ENCODE measurements around the gene GTF3C2. TPM values are rescaled to one million over a fixed set of nuclear protein-coding genes. Genes with fewer than 3 reads are reported as not detected.
A peak's percentile ranks its signal among the peaks of the same experiment; 100 is the strongest.

The GTF3C2 gene
- polyA plus RNA-seq, 2 of the 4 experiments (the other 2 are of a cell fraction) = 75.4 to 101 TPM

DNA sequence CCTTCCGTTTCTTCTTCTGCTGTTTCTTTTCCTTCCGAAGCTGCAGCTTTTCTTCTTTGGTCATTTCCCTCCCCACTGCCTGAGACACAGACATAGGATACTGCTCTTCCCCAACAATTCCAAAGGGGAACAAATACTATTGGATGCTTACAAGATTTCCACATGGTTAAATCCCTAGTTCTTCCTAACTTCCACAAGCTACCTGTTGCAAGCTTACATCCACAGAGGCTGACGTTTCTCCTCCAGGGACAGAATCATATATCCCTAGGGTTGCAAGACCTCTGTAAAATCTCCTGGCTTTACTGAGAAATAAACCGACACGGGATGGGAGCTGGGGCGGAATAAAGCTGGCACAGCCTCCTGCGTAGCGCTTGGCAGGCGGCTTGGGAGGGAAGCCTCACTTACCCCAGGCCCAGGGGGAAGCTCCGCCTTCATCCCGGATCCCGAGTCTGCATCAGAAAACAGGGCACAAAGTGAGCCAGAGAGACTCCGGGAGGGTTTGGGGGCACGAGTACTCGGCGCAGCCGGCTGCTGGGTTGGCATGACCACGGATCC is 13.0 kb upstream of the GTF3C2 start:
- Histone ChIP-seq H3K4me1 (peaks cover 24% of the 10 kb centered on the region), H3K4me3 (peak overlapping the region; percentile 79), H3K4me2 (peak overlapping the region; percentile 94), H3K9me3 (no peaks in the 10 kb centered on the region), H3K27ac (peak overlapping the region; percentile 89 to 95)
- ChIA-PET POLR2A (interaction anchor here (1.1 to 5.0 kb wide), 7 partner anchors 11 to 59 kb away, joined by 3 to 26 read pairs (median 4); partner anchors contain the start of genes GTF3C2, MPV17, NRBP1 and PPM1G), CTCF (interaction anchor here (0.5 to 3.9 kb wide), 28 partner anchors 9 to 355 kb away, joined by 3 to 53 read pairs (median 4); partner anchors contain the start of genes GTF3C2, MPV17 and ZNF513)
- FAIRE-seq (no peak), DNase-seq (ENCODE audit: low read depth in 1 of 2, low spot score in 1 of 2) (peak in 1 of 2 experiments; percentile 91), ATAC-seq (peak; percentile 48 to 67)
- TF ChIP-seq, protein P1, sequence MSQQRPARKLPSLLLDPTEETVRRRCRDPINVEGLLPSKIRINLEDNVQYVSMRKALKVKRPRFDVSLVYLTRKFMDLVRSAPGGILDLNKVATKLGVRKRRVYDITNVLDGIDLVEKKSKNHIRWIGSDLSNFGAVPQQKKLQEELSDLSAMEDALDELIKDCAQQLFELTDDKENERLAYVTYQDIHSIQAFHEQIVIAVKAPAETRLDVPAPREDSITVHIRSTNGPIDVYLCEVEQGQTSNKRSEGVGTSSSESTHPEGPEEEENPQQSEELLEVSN (IDR thresholded peaks at IDR 0.05; ENCODE audit: borderline replicate concordance, low read depth) = 0 out of 2 replicates have a peak, but pooled peaks have one; percentile 7
- TF ChIP-seq TFCP2L1 (CRISPR knock-in tag; IDR thresholded peaks at IDR 0.05) = peak; percentile 78; the same call in 1 of the 2 replicates
- TF ChIP-seq MAFK (IDR thresholded peaks at IDR 0.05; ENCODE audit: partially characterized antibody) = no peak
- WGBS (ENCODE audit: missing lambda C conversion rate) = 13% methylated on average over 12 of the region's 18 CpGs

DNA sequence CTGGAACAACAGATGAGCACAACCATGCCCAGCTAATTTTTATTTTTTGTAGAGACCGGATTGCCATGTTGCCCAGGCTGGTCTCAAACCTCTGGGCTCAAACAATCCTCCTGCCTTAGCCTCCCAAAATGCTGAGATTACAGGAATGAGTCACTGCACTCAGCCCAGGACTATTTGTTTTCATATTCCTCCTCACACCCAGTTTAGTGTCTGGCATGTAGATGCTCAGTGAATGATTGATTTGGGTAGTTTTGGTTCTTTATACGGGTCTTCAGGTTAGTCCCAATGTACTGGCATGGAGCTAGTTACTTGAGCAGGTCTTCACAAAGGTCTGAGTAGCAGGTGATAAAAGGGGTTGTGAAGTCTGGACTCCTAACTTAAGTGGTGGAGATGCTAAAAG is 7.4 kb upstream of the GTF3C2 start:
- ATAC-seq = no peak
- POLR2A ChIA-PET = interaction anchor here (0.5 kb wide), 1 partner anchor 31 kb away, joined by 3 read pairs; no protein-coding TSS in a partner anchor
- CTCF ChIA-PET = interaction anchor here (3.3 kb wide), 1 partner anchor 43 kb away, joined by 13 read pairs; no protein-coding TSS in a partner anchor

DNA sequence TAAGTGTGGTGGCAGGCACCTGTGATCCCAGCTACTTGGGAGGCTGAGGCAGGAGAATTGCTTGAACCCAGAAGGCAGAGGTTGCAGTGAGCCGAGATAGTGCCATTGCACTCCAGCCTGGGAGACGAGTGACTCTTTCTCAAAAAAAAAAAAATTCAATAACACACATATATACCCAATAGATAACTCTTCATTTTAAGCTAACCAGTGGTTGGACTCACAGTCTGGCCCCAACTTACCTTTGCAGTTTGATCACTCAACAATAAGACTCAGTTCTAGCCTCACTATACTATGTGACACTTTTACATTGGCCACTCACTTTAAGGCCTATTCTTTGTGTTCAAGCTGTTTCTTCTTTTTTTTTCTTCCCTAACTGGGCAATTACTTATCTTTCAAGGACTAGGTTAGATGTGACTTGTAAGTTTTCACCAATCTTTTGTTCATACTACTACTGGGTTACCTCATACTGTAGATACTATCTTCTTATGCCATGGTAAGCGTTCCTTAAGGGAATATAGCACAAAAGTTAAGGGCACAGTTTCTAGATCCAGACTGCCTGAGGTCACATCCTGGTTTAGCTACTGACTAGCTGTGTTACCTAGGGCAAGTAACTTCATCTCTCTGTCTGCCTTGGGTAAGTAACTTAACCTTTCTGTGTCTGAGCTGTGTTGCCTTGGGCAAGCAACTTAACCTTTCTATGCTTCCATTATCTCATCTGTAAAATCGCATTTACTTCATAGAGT is 6.3 kb upstream of the GTF3C2 start:
- TF ChIP-seq JUN (IDR thresholded peaks at IDR 0.05) (0 out of 5 replicates have a peak, but pooled peaks of 1 of the 2 experiments have one; percentile 43), GATA3 (IDR thresholded peaks at IDR 0.05; ENCODE audit: borderline replicate concordance) (no peak)
- WGBS (ENCODE audit: missing lambda C conversion rate) = 86% methylated on average over 4 of the region's 4 CpGs
- CTCF ChIA-PET = interaction anchor here (0.8 to 3.3 kb wide), 4 partner anchors 11 to 266 kb away, joined by 3 to 13 read pairs (median 4); no protein-coding TSS in a partner anchor
- FAIRE-seq (no peak), DNase-seq (ENCODE audit: low read depth in 1 of 2, low spot score in 1 of 2) (no peak), ATAC-seq (no peak; a peak in 1 of 6 replicates)
- no peak overlapping the region for H3K27ac ChIP-seq
- no peaks in the 10 kb centered on the region for H3K9me3 ChIP-seq
- H3K4me2 ChIP-seq = no peak overlapping the region
- peaks cover 7% of the 10 kb centered on the region; the same call in 2 of the 3 replicates for H3K4me1 ChIP-seq
- POLR2A ChIA-PET = interaction anchor here (0.6 kb wide), 1 partner anchor 11 kb away, joined by 3 read pairs; no protein-coding TSS in a partner anchor
- H3K4me3 ChIP-seq = no peak overlapping the region

More for the DNA sequence above, 7.4 kb upstream of the GTF3C2 start:
- DNase-seq (ENCODE audit: low read depth in 1 of 2, low spot score in 1 of 2) (no peak), FAIRE-seq (no peak)
- Histone ChIP-seq H3K4me3 (no peak overlapping the region), H3K27ac (no peak overlapping the region), H3K4me1 (peaks cover 4% of the 10 kb centered on the region), H3K9me3 (no peaks in the 10 kb centered on the region), H3K4me2 (no peak overlapping the region)
- TF ChIP-seq POLR2A (IDR thresholded peaks at IDR 0.05; ENCODE audit: low read length) = no peak
- TF ChIP-seq, protein P2, sequence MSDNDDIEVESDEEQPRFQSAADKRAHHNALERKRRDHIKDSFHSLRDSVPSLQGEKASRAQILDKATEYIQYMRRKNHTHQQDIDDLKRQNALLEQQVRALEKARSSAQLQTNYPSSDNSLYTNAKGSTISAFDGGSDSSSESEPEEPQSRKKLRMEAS (IDR thresholded peaks at IDR 0.05) = no peak
- TF ChIP-seq ZSCAN20 (CRISPR knock-in tag; IDR thresholded peaks at IDR 0.05) = no peak
- TF ChIP-seq EP300 (IDR thresholded peaks at IDR 0.05) = no peak
- no peak for TF ChIP-seq TP53 (CRISPR knock-in tag; IDR thresholded peaks at IDR 0.05)
- no peak for TF ChIP-seq JUNB (IDR thresholded peaks at IDR 0.05)
- TF ChIP-seq HOXA7 (CRISPR knock-in tag; IDR thresholded peaks at IDR 0.05) = no peak
- TF ChIP-seq TFCP2L1 (CRISPR knock-in tag; IDR thresholded peaks at IDR 0.05) = no peak
- TF ChIP-seq CHD4 (IDR thresholded peaks at IDR 0.05; ENCODE audit: borderline replicate concordance) = no peak
- no peak for TF ChIP-seq RNF2 (IDR thresholded peaks at IDR 0.05; ENCODE audit: borderline replicate concordance, low read depth)
- TF ChIP-seq NFE2L2 (conservative IDR thresholded peaks at IDR 0.05; ENCODE audit: low read length) = no peak
- TF ChIP-seq KDM1A (IDR thresholded peaks at IDR 0.05; ENCODE audit: low read depth) = no peak
- TF ChIP-seq SREBF2 (IDR thresholded peaks at IDR 0.05) = no peak
- no peak for TF ChIP-seq EHMT2 (IDR thresholded peaks at IDR 0.05; ENCODE audit: low read depth)
- no peak for TF ChIP-seq FOSL2 (IDR thresholded peaks at IDR 0.05)
- TF ChIP-seq FOSL2 (CRISPR knock-in tag; IDR thresholded peaks at IDR 0.05) = no peak
- 68% methylated on average over 2 of the region's 2 CpGs for WGBS (ENCODE audit: missing lambda C conversion rate)

All from A549 (cell line).